H1 (cell line): ENCODE data around the gene ZNF592. TPM values are rescaled to one million over a fixed set of nuclear protein-coding genes. Genes with fewer than 3 reads are reported as not detected.

Experiments used
- EZH2 ChIP-seq: fragments of 200-600 bp; sonication (generic); IDR thresholded peaks from 2 replicates; pipeline ENCODE4 v1.7.1; 2012; ENCODE audit warnings: low read depth, mild to moderate bottlenecking, moderate library complexity, low read length, inconsistent platforms; ENCODE audit not compliant: severe bottlenecking
- polyA plus RNA-seq, 7 experiments: library from polyadenylated mRNA; depleted of rRNA in 3 of 7; stranded (reverse) in 5 of 7; unstranded in 2 of 7; fragments of >200 nt in 5 of 7; fragments of 200-250 nt in 2 of 7; gene quantifications; 1 replicate in 5 of 7; 2 replicates in 1 of 7; 4 replicates in 1 of 7; pipeline versions ENCODE4 v1.2.1 to v1.2.3, GENCODE V29; 2011 to 2013; ENCODE audit warnings: missing spikeins in 2 of 7, mixed read lengths in 2 of 7
- total RNA-seq: library from RNA; stranded (reverse); fragmentation: NEBNext Ultra II Directional; extraction: Animal tissue kit (Norgen Biotek cat#: 25700); gene quantifications from 2 replicates; pipeline ENCODE4 v1.2.1, GENCODE V29; 2021

ZNF592 gene
- total and polyA plus RNA-seq, 2 of the 8 experiments (the other 6 are each of a cell fraction or from before 2014, with no cell fraction given) = 14.2 to 33.0 TPM

GRCh38 chr15:84811151-84811550 lies 62.8 kb downstream of the ZNF592 start (continued):
- no peak for TF ChIP-seq EZH2
